Coronary artery (tissue), 2 donors: ENCODE measurements around the gene IRAK1.

ENCODE experiments used
- DNase-seq: peaks from one replicate; pipeline ENCODE4 v3.0.0-alpha.2; 2017; ENCODE audit warnings: low spot score
- H3K27ac ChIP-seq, 2 donors: fragments of 200-600 bp; sonication (generic); one replicate each; pipeline ENCODE4 v1.5.1; 2016 to 2019
- H3K4me3 ChIP-seq: fragments of 200-600 bp; sonication (generic); 2 replicates; pipeline ENCODE4 v1.5.1; 2016; ENCODE audit warnings: mild to moderate bottlenecking, moderate library complexity
- TF ChIP-seq, protein P1 (sequence below): fragments of 200-600 bp; sonication (generic); IDR thresholded peaks from one replicate; pipeline ENCODE4 v1.5.1; 2019; ENCODE audit warnings: antibody characterized with exemption

IRAK1 gene

DNA sequence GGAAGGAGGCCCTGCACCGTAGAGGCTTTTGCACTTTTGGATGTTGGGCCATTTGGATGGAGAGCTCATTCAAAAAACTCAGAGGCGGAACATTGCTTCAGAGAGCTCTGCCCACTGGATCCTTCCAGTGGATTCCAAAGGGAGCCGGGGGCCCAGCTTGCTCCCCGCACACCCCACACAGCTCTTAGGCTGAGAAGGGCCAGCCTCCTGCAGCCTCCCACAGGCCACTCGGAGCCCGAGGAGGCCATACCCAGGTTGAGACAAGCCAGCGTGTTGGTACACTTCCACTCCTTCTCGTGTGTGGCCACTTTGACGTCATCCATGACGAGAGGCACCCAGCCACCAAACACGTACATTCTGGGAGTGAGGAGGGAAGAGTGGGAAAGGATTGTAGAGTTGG, 58.4 kb downstream of the IRAK1 start:
- Histone ChIP-seq H3K27ac (no peak overlapping the region), H3K4me3 (no peak overlapping the region)
- TF ChIP-seq, protein P1, sequence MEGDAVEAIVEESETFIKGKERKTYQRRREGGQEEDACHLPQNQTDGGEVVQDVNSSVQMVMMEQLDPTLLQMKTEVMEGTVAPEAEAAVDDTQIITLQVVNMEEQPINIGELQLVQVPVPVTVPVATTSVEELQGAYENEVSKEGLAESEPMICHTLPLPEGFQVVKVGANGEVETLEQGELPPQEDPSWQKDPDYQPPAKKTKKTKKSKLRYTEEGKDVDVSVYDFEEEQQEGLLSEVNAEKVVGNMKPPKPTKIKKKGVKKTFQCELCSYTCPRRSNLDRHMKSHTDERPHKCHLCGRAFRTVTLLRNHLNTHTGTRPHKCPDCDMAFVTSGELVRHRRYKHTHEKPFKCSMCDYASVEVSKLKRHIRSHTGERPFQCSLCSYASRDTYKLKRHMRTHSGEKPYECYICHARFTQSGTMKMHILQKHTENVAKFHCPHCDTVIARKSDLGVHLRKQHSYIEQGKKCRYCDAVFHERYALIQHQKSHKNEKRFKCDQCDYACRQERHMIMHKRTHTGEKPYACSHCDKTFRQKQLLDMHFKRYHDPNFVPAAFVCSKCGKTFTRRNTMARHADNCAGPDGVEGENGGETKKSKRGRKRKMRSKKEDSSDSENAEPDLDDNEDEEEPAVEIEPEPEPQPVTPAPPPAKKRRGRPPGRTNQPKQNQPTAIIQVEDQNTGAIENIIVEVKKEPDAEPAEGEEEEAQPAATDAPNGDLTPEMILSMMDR: no peak
- no peak for DNase-seq

DNA sequence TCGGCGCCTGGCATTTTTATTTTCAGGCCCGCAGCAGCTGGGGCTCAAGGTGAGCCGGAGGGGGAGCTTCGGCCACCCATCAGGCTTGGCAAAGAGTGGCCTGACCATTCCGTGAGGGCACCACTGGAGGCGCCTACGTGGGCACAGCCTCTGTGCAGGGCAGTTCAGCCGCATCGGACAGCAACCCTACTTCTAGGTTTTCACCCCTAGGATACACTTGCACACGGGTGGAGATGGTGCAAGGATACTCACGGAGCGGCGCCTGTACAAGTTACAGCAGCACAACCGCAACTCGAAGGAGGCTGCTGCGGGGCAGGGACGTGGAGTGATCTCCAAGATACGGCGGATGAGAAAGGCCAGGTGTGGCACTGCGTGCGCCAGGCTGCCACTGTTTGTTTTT, 58.9 kb downstream of the IRAK1 start:
- no peak for DNase-seq

More for the DNA sequence above, 58.9 kb downstream of the IRAK1 start:
- TF ChIP-seq, protein P1: no peak
- no peak overlapping the region for H3K27ac ChIP-seq
- no peak overlapping the region for H3K4me3 ChIP-seq
